Adrenal gland (tissue), 12 donors: Measurements from ENCODE around the gene AKAP1. TPM values are rescaled to one million over a fixed set of nuclear protein-coding genes. Genes with fewer than 3 reads are reported as not detected.
A peak's percentile ranks its signal among the peaks of the same experiment; 100 is the strongest.

ENCODE experiments used
- DNase-seq, 7 donors: peaks; one replicate each; pipeline ENCODE4 v3.0.0-alpha.2; 2019 to 2020
- H3K27ac ChIP-seq, 5 donors: fragments of 200-600 bp; sonication (generic) in 4 of 5; 1 replicate in 3 of 5; 2 replicates in 2 of 5; pipeline versions ENCODE4 v1.5.1 to v1.8.0; 2016 to 2020; ENCODE audit warnings: mild to moderate bottlenecking in 1 of 5
- H3K27me3 ChIP-seq: fragments of 200-600 bp; 2 replicates; pipeline ENCODE4 v1.8.0; 2021
- H3K36me3 ChIP-seq, 2 donors: fragments of 200-600 bp; replicated peaks in 1 of 2; 1 replicate in 1 of 2; 2 replicates in 1 of 2; pipeline versions ENCODE4 v1.5.1 to v1.8.0; 2018 to 2022
- H3K4me1 ChIP-seq, 2 donors: fragments of 200-600 bp; replicated peaks in 1 of 2; 1 replicate in 1 of 2; 2 replicates in 1 of 2; pipeline versions ENCODE4 v1.5.1 to v1.8.0; 2018 to 2021
- H3K4me3 ChIP-seq, 4 donors: fragments of 200-600 bp; sonication (generic) in 3 of 4; one replicate each; pipeline ENCODE4 v1.5.1; 2016 to 2018
- H3K9me3 ChIP-seq, 3 donors: fragments of 200-600 bp; sonication (generic) in 1 of 3; replicated peaks in 1 of 3; 1 replicate in 2 of 3; 2 replicates in 1 of 3; pipeline versions ENCODE4 v1.5.1 to v1.8.0; 2016 to 2021
- CTCF ChIP-seq, 6 experiments: fragments of 450-650 bp in 4 of 6; fragments of 200-600 bp in 2 of 6; sonication (generic) in 1 of 6; IDR thresholded peaks; 1 replicate in 5 of 6; 2 replicates in 1 of 6; pipeline versions ENCODE4 v1.5.1 to v1.8.0; 2016 to 2021; ENCODE audit warnings: antibody characterized with exemption in 6 of 6, mild to moderate bottlenecking in 2 of 6, moderate library complexity in 1 of 6
- POLR2A ChIP-seq, 2 donors: fragments of 450-650 bp; IDR thresholded peaks; one replicate each; pipeline ENCODE4 v1.6.1; 2017; ENCODE audit warnings: antibody characterized with exemption in 2 of 2, mild to moderate bottlenecking in 2 of 2, moderate library complexity in 1 of 2
- WGBS, 4 donors: extraction: QIAGEN DNeasy Blood & Tissue Kit in 2 of 4; methylation state at CpG; one replicate each; pipeline versions ENCODE4 v1.1.5 to v1.1.7; 2013 to 2017; 5-methylcytosine and 5-hydroxymethylcytosine counted together
- intact Hi-C, 2 donors: fragments of 100-400 bp; cut with DNase I; formaldehyde crosslinking; loops; one replicate each; pipeline versions ENCODE4 v1.14.1 to v1.15.0; 2022 to 2023
- polyA plus RNA-seq, 3 donors: library from polyadenylated mRNA; stranded (reverse); fragments of 200-250 nt in 2 of 3; fragments of 350-450 nt in 1 of 3; fragmentation: Illumina TruSeq in 1 of 3; extraction: RNeasy Lipid Tissue Mini Kit (QIAGEN cat#74804) in 1 of 3; gene quantifications; one replicate each; pipeline ENCODE4 v1.2.3, GENCODE V29; 2013 to 2014
- total RNA-seq, 9 donors: library from RNA; depleted of rRNA in 4 of 9; stranded (reverse); fragments of >200 nt in 4 of 9; fragments of 120-200 nt in 1 of 9; fragmentation: NEBNext Ultra II Directional in 1 of 9; extraction: Animal tissue kit (Norgen Biotek cat#: 25700) in 1 of 9; gene quantifications; one replicate each; pipeline versions ENCODE4 v1.1.0 to v1.2.4, GENCODE V29; 2013 to 2023
- donor health status: healthy with polysubstance abuse.
- donor health status: Bipolar disorder and iron deficiency.
- donor health status: DM: yes; HTN: yes; CAD: no.
- donor health status: DM: no; HTN: no; CAD: no.
- donor health status: DM: no; HTN: no; CAD: no.
- donor health status: DM: yes; HTN: yes; CAD: no.

The AKAP1 gene
- total and polyA plus RNA-seq, 12 donors = 14.0 to 259 (median 29.4) TPM

DNA sequence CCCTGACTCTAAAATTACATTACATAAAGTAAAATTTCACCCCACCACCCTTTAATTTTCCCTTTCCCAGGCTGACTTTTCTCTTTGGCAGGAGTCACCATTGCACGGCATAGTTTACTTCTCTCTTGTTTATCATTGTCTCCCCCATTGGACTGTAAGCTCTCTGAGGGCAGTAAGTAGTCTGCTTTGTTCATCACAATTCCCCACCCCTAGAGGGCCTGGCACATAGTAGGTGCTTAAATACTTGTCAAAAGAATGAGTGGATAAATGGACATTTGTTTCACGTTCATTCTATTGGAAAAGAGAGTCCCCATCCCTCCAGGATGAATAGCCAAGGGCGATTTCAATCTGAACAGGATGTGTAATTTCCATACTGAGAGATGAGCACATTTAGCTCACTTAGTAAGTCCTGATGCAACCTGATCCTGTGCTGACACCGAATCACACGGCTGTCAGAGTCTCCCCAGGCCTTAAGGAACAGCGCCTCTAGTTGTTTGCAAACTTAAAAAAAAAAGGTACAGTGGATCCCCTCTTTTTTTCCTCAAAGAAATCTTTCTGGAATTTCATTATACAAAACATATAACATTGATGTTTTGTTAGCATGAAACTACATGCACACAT lies 54.0 kb downstream of the AKAP1 start:
- WGBS, 4 donors = 83 to 90% (median 87%) methylated on average over 6 of the region's 6 CpGs
- Histone ChIP-seq H3K9me3 (no peaks in the 10 kb centered on the region), H3K4me3 (no peak overlapping the region), H3K27me3 (no peaks in the 10 kb centered on the region), H3K4me1 (no peaks in the 10 kb centered on the region), H3K36me3 (no peaks in the 10 kb centered on the region), H3K27ac (no peak overlapping the region)
- no peak for TF ChIP-seq CTCF (IDR thresholded peaks at IDR 0.05)
- TF ChIP-seq POLR2A (IDR thresholded peaks at IDR 0.05) = no peak
- intact Hi-C loops = loop anchor here in 1 of 2 donors (10.0 kb wide), 1 partner anchor 686 kb away; no protein-coding TSS in a partner anchor
- DNase-seq = no peak

- no peaks in the 10 kb centered on the region for H3K36me3 ChIP-seq
- no peaks in the 10 kb centered on the region for H3K27me3 ChIP-seq
- DNase-seq = no peak
- no peaks in the 10 kb centered on the region for H3K4me1 ChIP-seq
- H3K4me3 ChIP-seq = no peak overlapping the region
- intact Hi-C loops = no loop called here
- H3K9me3 ChIP-seq = no peaks in the 10 kb centered on the region
- H3K27ac ChIP-seq = no peak overlapping the region
- TF ChIP-seq POLR2A (IDR thresholded peaks at IDR 0.05) (no peak), CTCF (IDR thresholded peaks at IDR 0.05) (no peak)
- 78 to 88% (median 85%) methylated on average over 8 of the region's 8 CpGs for WGBS, 4 donors
Observed at GRCh38 chr17:57140316-57140715, 55.3 kb downstream of the AKAP1 start.

DNA sequence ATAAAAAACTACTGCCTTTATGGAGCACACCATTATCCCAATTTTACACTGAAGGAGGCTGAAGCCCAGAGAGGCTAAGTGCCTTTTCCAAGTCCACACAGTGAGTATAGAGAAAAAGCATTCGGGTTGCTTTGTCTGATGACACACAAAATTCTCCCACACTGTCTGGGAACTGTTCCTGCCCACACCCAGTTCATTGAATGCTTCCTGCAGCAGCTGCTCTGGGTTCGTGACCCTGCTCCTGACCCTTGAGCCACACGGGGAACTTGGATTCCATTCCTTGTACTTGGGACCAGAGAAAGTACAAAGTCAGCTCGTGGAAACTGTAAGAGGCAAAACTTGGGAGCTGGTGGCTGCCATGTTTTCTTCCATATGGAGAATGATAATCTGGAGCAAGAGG lies 57.9 kb downstream of the AKAP1 start:
- H3K27ac ChIP-seq = no peak overlapping the region
- H3K4me3 ChIP-seq = no peak overlapping the region
- peak in 5 of 7 donors; percentile 16 to 66 (median 43) for DNase-seq
- intact Hi-C loops = no loop called here
- TF ChIP-seq CTCF (IDR thresholded peaks at IDR 0.05) = no peak
- no peak for TF ChIP-seq POLR2A (IDR thresholded peaks at IDR 0.05)
- no peaks in the 10 kb centered on the region for H3K36me3 ChIP-seq
- no peaks in the 10 kb centered on the region for H3K27me3 ChIP-seq
- 27 to 51% (median 44%) methylated on average over 4 of the region's 4 CpGs for WGBS, 4 donors
- H3K9me3 ChIP-seq = no peaks in the 10 kb centered on the region
- no peaks in the 10 kb centered on the region for H3K4me1 ChIP-seq

DNA sequence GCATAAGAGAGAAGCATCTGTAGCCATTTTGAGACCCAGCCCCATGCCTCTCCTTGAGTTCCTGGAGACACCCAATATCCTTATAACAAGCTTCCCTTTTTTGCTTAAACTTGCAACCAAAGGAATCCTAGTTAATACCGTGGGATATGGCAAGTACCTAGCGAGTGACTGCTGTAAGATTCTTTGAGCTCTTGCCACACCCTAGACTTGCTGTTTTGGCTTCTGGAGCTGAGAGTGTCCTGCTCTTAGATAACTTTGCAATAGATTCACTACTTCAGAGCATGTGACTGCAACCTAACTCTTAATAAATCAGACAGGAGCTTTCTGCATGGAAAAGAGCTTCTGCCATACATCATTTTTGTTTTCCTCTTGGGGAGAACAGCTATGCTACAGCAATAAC lies 58.3 kb downstream of the AKAP1 start:
- DNase-seq = no peak
- no peaks in the 10 kb centered on the region for H3K9me3 ChIP-seq
- H3K36me3 ChIP-seq = no peaks in the 10 kb centered on the region
- H3K27me3 ChIP-seq = no peaks in the 10 kb centered on the region
- no peak overlapping the region for H3K27ac ChIP-seq
- 66 to 80% (median 73%) methylated on average over 2 of the region's 2 CpGs for WGBS, 4 donors
- no peak overlapping the region for H3K4me3 ChIP-seq
- no peak for TF ChIP-seq CTCF (IDR thresholded peaks at IDR 0.05)
- no peak for TF ChIP-seq POLR2A (IDR thresholded peaks at IDR 0.05)
- intact Hi-C loops = no loop called here
- no peaks in the 10 kb centered on the region for H3K4me1 ChIP-seq
